Fibroblast of pulmonary artery (primary cell): ENCODE measurements around the gene ACOT7.

Source experiments
- DNase-seq: peaks from one replicate; pipeline ENCODE4 v3.0.0-alpha.2; 2010; ENCODE audit warnings: low read depth
- H3K4me3 ChIP-seq: replicated peaks from 2 replicates; pipeline ENCODE4 v1.5.1; 2011; ENCODE audit warnings: low read depth, mild to moderate bottlenecking, control low read depth, low read length, moderate library complexity
- TF ChIP-seq, protein P1 (sequence below): IDR thresholded peaks from 2 replicates; pipeline ENCODE4 v1.5.1; 2011; ENCODE audit warnings: mild to moderate bottlenecking, control low read depth, low read length, inconsistent platforms; ENCODE audit errors: missing control alignments

Gene ACOT7

DNA sequence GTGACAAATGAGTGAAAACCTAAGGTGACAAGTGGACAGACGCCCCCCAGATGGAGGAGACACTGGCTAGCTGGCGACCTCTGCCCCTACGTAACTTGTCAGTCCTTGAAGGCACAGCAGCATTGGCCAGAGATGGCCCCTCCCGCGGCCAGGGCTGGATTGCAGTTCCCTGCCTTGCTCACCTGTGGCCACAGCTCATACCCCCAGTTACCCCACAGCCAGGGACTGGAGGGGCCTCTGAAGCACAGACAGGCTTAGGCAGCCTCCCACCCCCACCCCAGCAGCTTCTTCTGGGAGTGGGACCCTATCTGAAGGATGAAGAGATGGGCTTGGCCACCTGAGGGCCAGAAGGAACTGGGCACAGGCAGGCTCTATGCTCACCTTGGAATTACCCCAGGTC is 145.9 kb downstream of the ACOT7 start:
- TF ChIP-seq, protein P1, sequence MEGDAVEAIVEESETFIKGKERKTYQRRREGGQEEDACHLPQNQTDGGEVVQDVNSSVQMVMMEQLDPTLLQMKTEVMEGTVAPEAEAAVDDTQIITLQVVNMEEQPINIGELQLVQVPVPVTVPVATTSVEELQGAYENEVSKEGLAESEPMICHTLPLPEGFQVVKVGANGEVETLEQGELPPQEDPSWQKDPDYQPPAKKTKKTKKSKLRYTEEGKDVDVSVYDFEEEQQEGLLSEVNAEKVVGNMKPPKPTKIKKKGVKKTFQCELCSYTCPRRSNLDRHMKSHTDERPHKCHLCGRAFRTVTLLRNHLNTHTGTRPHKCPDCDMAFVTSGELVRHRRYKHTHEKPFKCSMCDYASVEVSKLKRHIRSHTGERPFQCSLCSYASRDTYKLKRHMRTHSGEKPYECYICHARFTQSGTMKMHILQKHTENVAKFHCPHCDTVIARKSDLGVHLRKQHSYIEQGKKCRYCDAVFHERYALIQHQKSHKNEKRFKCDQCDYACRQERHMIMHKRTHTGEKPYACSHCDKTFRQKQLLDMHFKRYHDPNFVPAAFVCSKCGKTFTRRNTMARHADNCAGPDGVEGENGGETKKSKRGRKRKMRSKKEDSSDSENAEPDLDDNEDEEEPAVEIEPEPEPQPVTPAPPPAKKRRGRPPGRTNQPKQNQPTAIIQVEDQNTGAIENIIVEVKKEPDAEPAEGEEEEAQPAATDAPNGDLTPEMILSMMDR: no peak
- DNase-seq: no peak
- no peak overlapping the region for H3K4me3 ChIP-seq

GRCh38 chr1:6246497-6247467 is 146.8 kb downstream of the ACOT7 start:
- TF ChIP-seq, protein P1: peak; percentile 77
- DNase-seq: peak; percentile 79
- H3K4me3 ChIP-seq: no peak overlapping the region

DNA sequence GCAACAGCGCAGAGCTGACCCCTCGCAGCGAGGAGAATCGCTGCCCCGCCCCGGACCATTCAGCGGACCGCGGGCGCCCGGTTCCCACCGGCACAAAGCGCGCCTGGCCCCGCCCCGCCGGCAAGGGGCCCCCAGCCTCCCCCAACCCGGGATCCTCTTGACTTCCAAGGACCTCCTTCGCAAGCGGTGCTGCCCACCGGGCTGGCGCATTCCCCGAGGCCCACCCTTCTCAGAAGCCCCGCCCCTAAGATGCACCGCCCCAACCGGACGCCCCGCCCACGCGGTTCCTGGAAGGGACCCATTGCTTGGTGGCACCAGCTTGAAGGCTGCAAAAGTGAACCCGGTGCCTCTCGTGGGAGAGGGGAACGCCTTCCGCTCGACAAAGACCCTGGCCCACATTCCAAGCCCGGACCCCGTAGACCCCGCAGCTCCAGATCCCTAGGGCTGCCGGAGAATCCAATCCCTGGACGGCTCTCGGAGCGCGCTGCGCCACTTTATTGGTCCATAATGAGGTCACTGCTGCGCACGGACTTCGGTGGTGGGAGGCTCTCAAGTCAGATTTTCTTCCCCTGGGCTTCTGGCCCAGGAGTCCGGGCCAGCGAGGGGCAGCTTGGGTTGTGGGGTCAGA is 147.6 kb downstream of the ACOT7 start:
- H3K4me3 ChIP-seq: no peak overlapping the region
- no peak for DNase-seq
- TF ChIP-seq, protein P1: no peak

- DNase-seq: peak; percentile 81
- no peak overlapping the region for H3K4me3 ChIP-seq
- TF ChIP-seq, protein P1: peak; percentile 59
Measured at GRCh38 chr1:6245086-6245868, 148.3 kb downstream of the ACOT7 start.

DNA sequence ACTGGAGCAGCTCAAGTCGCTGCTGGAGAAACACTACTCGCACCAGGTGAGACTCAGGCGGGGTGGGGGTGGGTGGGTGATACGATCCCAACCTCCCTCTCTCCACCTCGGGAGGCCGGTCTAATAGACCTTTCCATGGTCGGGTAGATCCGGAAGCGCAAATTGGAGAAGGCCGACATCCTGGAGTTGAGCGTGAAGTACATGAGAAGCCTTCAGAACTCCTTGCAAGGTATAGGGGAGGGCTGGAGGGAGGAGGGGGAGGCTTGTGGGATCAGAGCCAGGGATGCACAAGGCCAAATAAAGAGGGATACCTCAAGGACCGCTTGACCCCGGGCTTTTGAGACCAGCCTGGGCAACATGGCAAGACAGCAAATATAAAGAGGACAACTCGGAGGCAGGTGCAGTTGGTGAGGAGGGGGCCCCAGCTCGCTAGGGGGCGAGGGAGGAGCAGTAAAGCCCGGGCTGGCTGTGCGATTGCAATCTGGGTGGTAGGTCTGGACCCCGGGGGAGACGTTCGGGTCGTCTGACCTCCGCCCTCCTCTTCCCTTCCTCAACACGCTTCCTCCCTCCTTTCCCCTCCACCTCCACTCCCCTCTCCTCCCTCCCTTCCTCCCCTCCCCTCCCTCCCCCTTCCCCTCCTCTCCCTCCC is 149.0 kb downstream of the ACOT7 start:
- no peak overlapping the region for H3K4me3 ChIP-seq
- DNase-seq: no peak
- TF ChIP-seq, protein P1: no peak

GRCh38 chr1:6243993-6244392 is 149.6 kb downstream of the ACOT7 start, which contains the start of gene HES3:
TSS of gene HES3 (plus strand) at chr1:6244179. CDS start at chr1:6244366, 187 bp downstream.
- TF ChIP-seq, protein P1: no peak
- H3K4me3 ChIP-seq: no peak within 1 kb of the TSS
- DNase-seq: no peak
